ENCODE data around the gene PON2.

The PON2 gene

DNA sequence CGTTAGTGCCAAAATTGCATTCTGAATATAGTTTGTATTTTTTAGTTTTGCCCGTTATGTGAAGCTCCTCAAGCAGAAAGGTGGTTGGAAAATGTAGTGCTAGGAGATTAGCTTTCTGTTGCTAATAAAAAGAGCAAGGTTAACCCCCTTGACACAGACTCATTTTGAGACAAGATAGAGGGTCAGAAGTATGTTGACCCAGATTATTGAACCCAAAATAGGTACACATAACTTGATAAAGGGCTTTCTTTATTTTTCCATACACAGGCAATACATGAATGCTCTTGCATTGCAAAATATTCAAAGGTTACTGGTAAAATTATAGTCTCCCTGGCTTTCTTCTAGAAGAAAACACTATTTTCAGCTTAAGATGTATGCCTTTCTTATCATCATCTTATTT is 10.0 kb upstream of the PON2 start:
- H3K4me3 ChIP-seq (ENCODE audit: low read length in 2 of 2): no peak overlapping the region
- peaks cover 3 to 5% of the 10 kb centered on the region in 2 donors for H3K4me1 ChIP-seq (ENCODE audit: control insufficient read depth in 2 of 2, insufficient read depth in 2 of 2, low read length in 2 of 2)
- H3K9ac ChIP-seq (ENCODE audit: low read depth in 1 of 2, low read length in 2 of 2): no peak overlapping the region
- no peaks in the 10 kb centered on the region for H3K9me3 ChIP-seq (ENCODE audit: control insufficient read depth in 2 of 2, low read length in 2 of 2)
- no peak overlapping the region for H3K27ac ChIP-seq (ENCODE audit: low read depth in 2 of 2, low read length in 2 of 2)
- H3K36me3 ChIP-seq (ENCODE audit: control insufficient read depth in 2 of 2, insufficient read depth in 2 of 2, low read length in 2 of 2): no peaks in the 10 kb centered on the region
- H3K27me3 ChIP-seq (ENCODE audit: control insufficient read depth in 2 of 2, insufficient read depth in 2 of 2, low read length in 2 of 2): no peaks in the 10 kb centered on the region

- H3K9ac ChIP-seq (ENCODE audit: low read depth in 1 of 2, low read length in 2 of 2): no peak overlapping the region
- no peaks in the 10 kb centered on the region for H3K9me3 ChIP-seq (ENCODE audit: control insufficient read depth in 2 of 2, low read length in 2 of 2)
- no peak overlapping the region for H3K4me3 ChIP-seq (ENCODE audit: low read length in 2 of 2)
- H3K4me1 ChIP-seq (ENCODE audit: control insufficient read depth in 2 of 2, insufficient read depth in 2 of 2, low read length in 2 of 2): peaks cover 3 to 5% of the 10 kb centered on the region in 2 donors
- no peaks in the 10 kb centered on the region for H3K36me3 ChIP-seq (ENCODE audit: control insufficient read depth in 2 of 2, insufficient read depth in 2 of 2, low read length in 2 of 2)
- H3K27ac ChIP-seq (ENCODE audit: low read depth in 2 of 2, low read length in 2 of 2): no peak overlapping the region
- no peaks in the 10 kb centered on the region for H3K27me3 ChIP-seq (ENCODE audit: control insufficient read depth in 2 of 2, insufficient read depth in 2 of 2, low read length in 2 of 2)
Observed at GRCh38 chr7:95441042-95441823, 6.4 kb upstream of the PON2 start.

DNA sequence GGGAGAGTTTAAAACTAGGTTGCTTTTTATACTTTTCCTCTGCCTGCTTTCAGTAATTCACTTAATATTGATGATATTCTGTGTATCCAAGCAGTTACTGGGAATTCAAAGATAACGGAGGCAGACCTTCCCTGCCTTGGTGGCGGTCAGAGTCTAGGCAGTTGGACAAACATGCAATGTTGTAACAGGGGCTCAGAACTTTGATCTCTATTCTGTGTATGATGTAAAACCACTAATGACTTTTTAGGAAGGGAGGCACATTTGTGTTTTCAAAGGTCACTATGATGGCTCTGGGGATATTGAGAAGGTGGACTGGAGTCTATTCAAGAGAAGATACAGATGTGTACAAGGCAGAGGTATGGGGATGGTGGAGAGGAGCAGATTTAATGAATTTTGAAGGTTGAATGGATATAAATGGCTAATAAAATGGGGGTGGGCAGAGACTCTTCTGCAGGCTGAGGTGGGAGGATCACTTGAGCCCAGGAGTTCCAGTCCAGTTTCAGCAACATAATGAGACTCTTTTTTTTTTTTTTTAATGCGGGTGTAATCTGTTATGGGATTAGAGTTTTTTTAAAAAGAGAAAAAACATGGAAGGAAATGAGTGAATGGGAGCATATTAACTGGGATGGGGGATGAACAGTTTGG is 5.7 kb upstream of the PON2 start:
- peaks cover 4 to 6% of the 10 kb centered on the region in 2 donors for H3K4me1 ChIP-seq (ENCODE audit: control insufficient read depth in 2 of 2, insufficient read depth in 2 of 2, low read length in 2 of 2)
- no peaks in the 10 kb centered on the region for H3K27me3 ChIP-seq (ENCODE audit: control insufficient read depth in 2 of 2, insufficient read depth in 2 of 2, low read length in 2 of 2)
- no peaks in the 10 kb centered on the region for H3K9me3 ChIP-seq (ENCODE audit: control insufficient read depth in 2 of 2, low read length in 2 of 2)
- no peak overlapping the region for H3K9ac ChIP-seq (ENCODE audit: low read depth in 1 of 2, low read length in 2 of 2)
- no peak overlapping the region for H3K27ac ChIP-seq (ENCODE audit: low read depth in 2 of 2, low read length in 2 of 2)
- H3K4me3 ChIP-seq (ENCODE audit: low read length in 2 of 2): no peak overlapping the region
- no peaks in the 10 kb centered on the region for H3K36me3 ChIP-seq (ENCODE audit: control insufficient read depth in 2 of 2, insufficient read depth in 2 of 2, low read length in 2 of 2)

GRCh38 chr7:95436407-95436806 is 1.6 kb upstream of the PON2 start:
- H3K9me3 ChIP-seq (ENCODE audit: control insufficient read depth in 2 of 2, low read length in 2 of 2): no peaks in the 10 kb centered on the region
- H3K4me3 ChIP-seq (ENCODE audit: low read length in 2 of 2): no peak overlapping the region
- no peaks in the 10 kb centered on the region for H3K36me3 ChIP-seq (ENCODE audit: control insufficient read depth in 2 of 2, insufficient read depth in 2 of 2, low read length in 2 of 2)
- peaks cover 15 to 18% of the 10 kb centered on the region in 2 donors for H3K4me1 ChIP-seq (ENCODE audit: control insufficient read depth in 2 of 2, insufficient read depth in 2 of 2, low read length in 2 of 2)
- H3K27me3 ChIP-seq (ENCODE audit: control insufficient read depth in 2 of 2, insufficient read depth in 2 of 2, low read length in 2 of 2): no peaks in the 10 kb centered on the region
- no peak overlapping the region for H3K27ac ChIP-seq (ENCODE audit: low read depth in 2 of 2, low read length in 2 of 2)
- H3K9ac ChIP-seq (ENCODE audit: low read depth in 1 of 2, low read length in 2 of 2): no peak overlapping the region

DNA sequence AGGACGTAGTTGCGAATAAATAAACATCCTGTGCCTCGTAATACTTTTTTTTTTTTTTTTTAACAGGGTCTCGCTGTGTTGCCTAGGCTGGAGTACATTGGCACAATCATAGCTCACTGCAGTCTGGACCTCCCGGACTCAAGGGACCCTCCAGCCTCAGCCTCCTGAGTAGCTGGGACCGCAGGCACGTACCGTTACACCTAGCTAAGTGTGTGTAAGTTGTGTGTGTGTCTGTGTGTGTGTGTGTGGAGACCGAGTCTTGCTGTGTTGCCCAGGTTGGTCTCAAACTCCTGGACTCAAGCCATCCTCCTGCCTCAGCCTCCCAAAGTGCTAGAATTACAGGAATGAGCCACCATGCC is 573 bp upstream of the PON2 start:
- Histone ChIP-seq H3K4me3 (ENCODE audit: low read length in 2 of 2) (peak overlapping the region; percentile 87 to 90), H3K4me1 (ENCODE audit: control insufficient read depth in 2 of 2, insufficient read depth in 2 of 2, low read length in 2 of 2) (peaks cover 16 to 19% of the 10 kb centered on the region in 2 donors), H3K27me3 (ENCODE audit: control insufficient read depth in 2 of 2, insufficient read depth in 2 of 2, low read length in 2 of 2) (no peaks in the 10 kb centered on the region), H3K27ac (ENCODE audit: low read depth in 2 of 2, low read length in 2 of 2) (peak overlapping the region; percentile 86 to 87), H3K9me3 (ENCODE audit: control insufficient read depth in 2 of 2, low read length in 2 of 2) (no peaks in the 10 kb centered on the region), H3K9ac (ENCODE audit: low read depth in 1 of 2, low read length in 2 of 2) (peak overlapping the region; percentile 71 to 89), H3K36me3 (ENCODE audit: control insufficient read depth in 2 of 2, insufficient read depth in 2 of 2, low read length in 2 of 2) (no peaks in the 10 kb centered on the region)

- Histone ChIP-seq H3K27ac (ENCODE audit: low read depth in 2 of 2, low read length in 2 of 2) (peak overlapping the region; percentile 86 to 87), H3K27me3 (ENCODE audit: control insufficient read depth in 2 of 2, insufficient read depth in 2 of 2, low read length in 2 of 2) (no peaks in the 10 kb centered on the region), H3K9me3 (ENCODE audit: control insufficient read depth in 2 of 2, low read length in 2 of 2) (no peaks in the 10 kb centered on the region), H3K4me1 (ENCODE audit: control insufficient read depth in 2 of 2, insufficient read depth in 2 of 2, low read length in 2 of 2) (peaks cover 14 to 19% of the 10 kb centered on the region in 2 donors), H3K36me3 (ENCODE audit: control insufficient read depth in 2 of 2, insufficient read depth in 2 of 2, low read length in 2 of 2) (peaks cover 0 to 2% of the 10 kb centered on the region in 2 donors), H3K9ac (ENCODE audit: low read depth in 1 of 2, low read length in 2 of 2) (peak overlapping the region; percentile 71 to 89), H3K4me3 (ENCODE audit: low read length in 2 of 2) (peak overlapping the region; percentile 87 to 90)
Observed at GRCh38 chr7:95433952-95434556, 774 bp downstream of the PON2 start.

- Histone ChIP-seq H3K9ac (ENCODE audit: low read depth in 1 of 2, low read length in 2 of 2) (no peak overlapping the region), H3K9me3 (ENCODE audit: control insufficient read depth in 2 of 2, low read length in 2 of 2) (no peaks in the 10 kb centered on the region), H3K4me3 (ENCODE audit: low read length in 2 of 2) (no peak overlapping the region), H3K4me1 (ENCODE audit: control insufficient read depth in 2 of 2, insufficient read depth in 2 of 2, low read length in 2 of 2) (peaks cover 14 to 19% of the 10 kb centered on the region in 2 donors), H3K27me3 (ENCODE audit: control insufficient read depth in 2 of 2, insufficient read depth in 2 of 2, low read length in 2 of 2) (no peaks in the 10 kb centered on the region), H3K27ac (ENCODE audit: low read depth in 2 of 2, low read length in 2 of 2) (no peak overlapping the region), H3K36me3 (ENCODE audit: control insufficient read depth in 2 of 2, insufficient read depth in 2 of 2, low read length in 2 of 2) (peaks cover 0 to 2% of the 10 kb centered on the region in 2 donors)
Observed at GRCh38 chr7:95433129-95433528, 1.7 kb downstream of the PON2 start.

DNA sequence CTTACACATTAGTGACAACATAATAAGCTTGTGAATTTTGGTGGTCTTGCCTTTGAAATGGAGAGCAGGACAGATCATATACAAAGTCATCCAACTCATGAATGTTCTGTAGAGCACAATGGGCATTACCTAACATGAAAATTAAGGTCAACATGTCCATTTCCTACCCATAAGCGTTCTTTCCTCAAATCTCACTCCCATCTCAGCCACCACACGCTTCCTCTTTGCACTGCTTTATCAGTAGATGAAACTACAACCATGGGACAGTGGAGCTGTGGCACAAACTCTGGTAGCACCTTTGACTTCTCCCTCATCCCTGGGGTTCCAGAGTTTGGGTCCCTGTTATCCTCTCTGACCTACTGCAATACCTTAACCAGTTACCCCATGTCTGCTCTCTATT is 2.2 kb downstream of the PON2 start:
- Histone ChIP-seq H3K27ac (ENCODE audit: low read depth in 2 of 2, low read length in 2 of 2) (no peak overlapping the region), H3K4me3 (ENCODE audit: low read length in 2 of 2) (no peak overlapping the region), H3K9ac (ENCODE audit: low read depth in 1 of 2, low read length in 2 of 2) (no peak overlapping the region), H3K27me3 (ENCODE audit: control insufficient read depth in 2 of 2, insufficient read depth in 2 of 2, low read length in 2 of 2) (no peaks in the 10 kb centered on the region), H3K4me1 (ENCODE audit: control insufficient read depth in 2 of 2, insufficient read depth in 2 of 2, low read length in 2 of 2) (peaks cover 14 to 19% of the 10 kb centered on the region in 2 donors), H3K9me3 (ENCODE audit: control insufficient read depth in 2 of 2, low read length in 2 of 2) (no peaks in the 10 kb centered on the region), H3K36me3 (ENCODE audit: control insufficient read depth in 2 of 2, insufficient read depth in 2 of 2, low read length in 2 of 2) (peaks cover 0 to 2% of the 10 kb centered on the region in 2 donors)

GRCh38 chr7:95430864-95431263 is 4.0 kb downstream of the PON2 start:
- no peak overlapping the region for H3K9ac ChIP-seq (ENCODE audit: low read depth in 1 of 2, low read length in 2 of 2)
- H3K4me1 ChIP-seq (ENCODE audit: control insufficient read depth in 2 of 2, insufficient read depth in 2 of 2, low read length in 2 of 2): peaks cover 14 to 19% of the 10 kb centered on the region in 2 donors
- H3K9me3 ChIP-seq (ENCODE audit: control insufficient read depth in 2 of 2, low read length in 2 of 2): no peaks in the 10 kb centered on the region
- peaks cover 0 to 2% of the 10 kb centered on the region in 2 donors for H3K36me3 ChIP-seq (ENCODE audit: control insufficient read depth in 2 of 2, insufficient read depth in 2 of 2, low read length in 2 of 2)
- H3K4me3 ChIP-seq (ENCODE audit: low read length in 2 of 2): no peak overlapping the region
- peak overlapping the region; percentile 12 to 39 for H3K27ac ChIP-seq (ENCODE audit: low read depth in 2 of 2, low read length in 2 of 2)
- no peaks in the 10 kb centered on the region for H3K27me3 ChIP-seq (ENCODE audit: control insufficient read depth in 2 of 2, insufficient read depth in 2 of 2, low read length in 2 of 2)
